Osteocyte (in vitro differentiated cells): ENCODE data around the gene SOX11. TPM values are rescaled to one million over a fixed set of nuclear protein-coding genes. Genes with fewer than 3 reads are reported as not detected.

Experiments used
- DNase-seq: peaks from one replicate; pipeline ENCODE4 v3.0.0; 2021; ENCODE audit warnings: mixed read lengths; ENCODE audit not compliant: unreplicated experiment; ENCODE audit errors: extremely low spot score
- H3K27ac Mint-ChIP-seq: one replicate; pipeline ENCODE4 v1.8.0; 2021; ENCODE audit warnings: mild to moderate bottlenecking, mixed read lengths; ENCODE audit not compliant: unreplicated experiment
- H3K27me3 Mint-ChIP-seq: one replicate; pipeline ENCODE4 v1.8.0; 2021; ENCODE audit warnings: mixed read lengths; ENCODE audit not compliant: unreplicated experiment
- H3K36me3 Mint-ChIP-seq: one replicate; pipeline ENCODE4 v1.8.0; 2021; ENCODE audit warnings: mixed read lengths; ENCODE audit not compliant: unreplicated experiment
- H3K4me1 Mint-ChIP-seq: one replicate; pipeline ENCODE4 v1.8.0; 2021; ENCODE audit warnings: mixed read lengths; ENCODE audit not compliant: unreplicated experiment
- H3K4me3 Mint-ChIP-seq: one replicate; pipeline ENCODE4 v1.8.0; 2021; ENCODE audit warnings: mild to moderate bottlenecking, moderate library complexity, mixed read lengths; ENCODE audit not compliant: unreplicated experiment
- H3K9me3 Mint-ChIP-seq: one replicate; pipeline ENCODE4 v1.8.0; 2021; ENCODE audit warnings: mixed read lengths; ENCODE audit not compliant: unreplicated experiment
- total RNA-seq: library from RNA; stranded (reverse); gene quantifications from 2 replicates; pipeline ENCODE4 v1.2.1, GENCODE V29; 2021
- TF ChIP-seq, protein P1 (sequence below): fragments of 200-600 bp; sonication (generic); IDR thresholded peaks from 2 replicates; pipeline ENCODE4 v1.5.0; 2021; ENCODE audit warnings: antibody characterized with exemption, mild to moderate bottlenecking, moderate library complexity

Gene SOX11
- total RNA-seq, 1 donor from 2014 or later, result 71.7 TPM

DNA sequence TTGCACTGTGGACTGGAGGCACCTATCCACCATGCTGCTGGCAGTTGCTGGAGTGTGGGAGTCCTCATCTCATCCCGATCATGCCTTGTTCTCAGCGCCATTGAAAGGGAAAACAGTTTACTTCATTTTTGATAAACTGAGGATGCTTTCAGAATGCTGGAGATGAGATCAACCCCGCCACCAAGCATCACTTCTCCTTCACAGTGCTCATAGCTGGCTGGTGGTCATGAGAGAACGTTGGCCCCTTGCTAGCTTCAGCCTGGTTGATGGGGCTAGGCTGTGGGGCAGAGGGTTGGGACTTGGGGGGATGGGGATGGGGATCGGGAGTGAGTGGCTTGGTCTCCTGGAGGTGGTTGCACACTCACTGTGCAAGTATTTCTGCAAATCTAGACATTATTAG, 30.1 kb downstream of the SOX11 start:
- DNase-seq, result no peak
- Mint-ChIP-seq H3K36me3 (no peaks in the 10 kb centered on the region), H3K4me3 (no peak overlapping the region), H3K4me1 (peaks cover 7% of the 10 kb centered on the region), H3K9me3 (no peaks in the 10 kb centered on the region), H3K27ac (no peak overlapping the region), H3K27me3 (no peaks in the 10 kb centered on the region)
- TF ChIP-seq, protein P1, sequence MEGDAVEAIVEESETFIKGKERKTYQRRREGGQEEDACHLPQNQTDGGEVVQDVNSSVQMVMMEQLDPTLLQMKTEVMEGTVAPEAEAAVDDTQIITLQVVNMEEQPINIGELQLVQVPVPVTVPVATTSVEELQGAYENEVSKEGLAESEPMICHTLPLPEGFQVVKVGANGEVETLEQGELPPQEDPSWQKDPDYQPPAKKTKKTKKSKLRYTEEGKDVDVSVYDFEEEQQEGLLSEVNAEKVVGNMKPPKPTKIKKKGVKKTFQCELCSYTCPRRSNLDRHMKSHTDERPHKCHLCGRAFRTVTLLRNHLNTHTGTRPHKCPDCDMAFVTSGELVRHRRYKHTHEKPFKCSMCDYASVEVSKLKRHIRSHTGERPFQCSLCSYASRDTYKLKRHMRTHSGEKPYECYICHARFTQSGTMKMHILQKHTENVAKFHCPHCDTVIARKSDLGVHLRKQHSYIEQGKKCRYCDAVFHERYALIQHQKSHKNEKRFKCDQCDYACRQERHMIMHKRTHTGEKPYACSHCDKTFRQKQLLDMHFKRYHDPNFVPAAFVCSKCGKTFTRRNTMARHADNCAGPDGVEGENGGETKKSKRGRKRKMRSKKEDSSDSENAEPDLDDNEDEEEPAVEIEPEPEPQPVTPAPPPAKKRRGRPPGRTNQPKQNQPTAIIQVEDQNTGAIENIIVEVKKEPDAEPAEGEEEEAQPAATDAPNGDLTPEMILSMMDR, result no peak

DNA sequence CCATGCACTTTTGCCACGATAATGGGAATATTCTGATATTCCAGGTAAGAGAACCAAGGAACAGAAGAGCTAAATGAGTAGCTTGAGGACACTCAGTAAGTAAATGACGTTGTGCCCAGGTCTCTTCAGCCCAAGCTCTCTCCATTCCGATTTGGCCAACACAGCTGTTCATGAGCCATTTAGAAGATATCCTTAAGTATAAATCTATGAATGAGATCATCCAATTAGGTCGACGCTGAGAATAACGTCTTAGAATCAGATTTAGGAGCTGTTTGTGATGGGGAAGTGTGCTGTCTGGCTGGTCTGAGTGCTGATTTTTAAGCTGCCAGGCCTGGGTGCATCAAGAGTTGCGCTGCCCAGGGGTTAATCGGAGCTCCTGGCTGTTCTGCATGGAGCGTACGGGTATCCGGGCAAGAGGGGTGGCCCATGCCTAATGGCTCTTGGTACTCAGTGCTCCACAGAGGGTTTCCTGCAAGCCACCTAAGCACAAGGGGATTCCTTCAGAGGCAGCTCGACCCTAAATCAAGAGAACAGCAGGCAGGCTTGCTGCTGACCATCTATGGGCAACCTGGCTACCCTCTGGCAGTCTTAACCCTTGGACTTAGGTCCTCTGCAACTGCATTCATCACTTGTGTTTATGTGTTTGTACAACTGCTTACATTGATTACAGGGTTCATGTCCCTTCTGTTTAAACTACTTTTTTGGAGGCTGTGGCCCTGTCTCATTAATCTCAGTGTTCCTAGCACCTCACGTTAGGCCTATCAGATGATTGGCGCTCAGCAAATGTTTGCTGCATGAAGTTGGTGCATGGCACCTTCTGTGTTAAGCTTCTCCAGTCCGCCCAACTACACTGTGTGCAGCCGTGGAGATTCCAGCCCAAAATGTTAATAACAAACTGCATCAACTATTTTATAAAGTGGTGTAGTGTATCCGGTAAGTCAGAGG, 31.9 kb downstream of the SOX11 start:
- H3K36me3 Mint-ChIP-seq, result no peaks in the 10 kb centered on the region
- peaks cover 7% of the 10 kb centered on the region for H3K4me1 Mint-ChIP-seq
- H3K27me3 Mint-ChIP-seq, result no peaks in the 10 kb centered on the region
- TF ChIP-seq, protein P1, result no peak
- H3K27ac Mint-ChIP-seq, result no peak overlapping the region
- H3K4me3 Mint-ChIP-seq, result no peak overlapping the region
- no peak for DNase-seq
- no peaks in the 10 kb centered on the region for H3K9me3 Mint-ChIP-seq

DNA sequence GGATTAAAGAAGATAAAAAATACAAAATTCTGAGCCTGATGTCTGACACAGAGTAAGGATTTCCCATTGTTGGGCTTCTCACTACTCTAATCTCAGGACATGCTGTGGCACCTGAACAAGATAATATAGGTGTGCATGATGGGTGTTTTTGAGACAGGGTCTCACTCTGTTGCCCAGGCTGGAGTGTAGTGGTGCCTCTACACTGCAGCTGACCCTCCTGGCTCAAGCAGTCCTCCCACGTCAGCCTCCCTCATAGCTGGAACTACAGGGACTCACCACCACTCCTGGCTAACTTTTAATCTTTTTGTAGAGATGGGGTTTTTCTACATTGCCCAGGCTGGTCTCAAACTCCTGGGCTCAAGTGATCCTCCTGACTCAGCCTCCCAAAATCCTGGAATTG, 32.9 kb downstream of the SOX11 start:
- Mint-ChIP-seq H3K27me3 (no peaks in the 10 kb centered on the region), H3K4me1 (peaks cover 6% of the 10 kb centered on the region), H3K27ac (no peak overlapping the region), H3K9me3 (no peaks in the 10 kb centered on the region), H3K36me3 (no peaks in the 10 kb centered on the region), H3K4me3 (no peak overlapping the region)
- TF ChIP-seq, protein P1, result no peak
- no peak for DNase-seq

DNA sequence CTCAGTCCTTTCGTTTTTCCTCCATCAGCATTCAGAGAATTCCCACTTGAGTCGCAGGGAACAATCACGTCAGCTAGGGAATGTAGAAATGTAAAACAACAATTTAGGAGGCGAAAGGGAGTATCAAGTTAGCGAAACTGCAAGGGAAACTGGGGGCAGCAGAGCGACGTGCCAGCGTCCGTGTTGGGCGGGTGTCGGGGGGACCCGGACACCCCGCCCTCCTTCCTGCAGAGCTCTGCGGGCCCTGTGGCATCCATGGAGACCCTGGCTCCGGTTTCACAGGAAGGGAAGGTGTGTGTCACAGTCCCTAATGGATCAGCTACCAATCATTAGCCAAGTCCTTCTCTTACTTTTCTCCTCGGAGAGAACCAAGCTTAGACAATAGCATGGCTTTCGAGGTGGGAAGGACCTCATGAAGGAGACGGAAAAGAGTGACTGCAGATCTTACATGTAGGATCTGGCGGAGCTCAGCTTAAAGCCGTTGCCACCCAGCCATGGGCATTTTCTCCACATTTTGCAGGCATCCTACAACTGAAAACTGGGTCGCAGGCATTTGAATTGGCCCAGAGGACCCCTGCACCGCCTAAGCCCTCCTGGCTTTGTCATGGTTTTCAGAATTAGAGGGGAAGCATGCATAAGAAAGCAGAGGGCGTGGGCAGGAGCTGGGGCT, 33.7 kb downstream of the SOX11 start:
- TF ChIP-seq, protein P1, result no peak
- Mint-ChIP-seq H3K36me3 (no peaks in the 10 kb centered on the region), H3K4me1 (no peaks in the 10 kb centered on the region), H3K27ac (no peak overlapping the region), H3K4me3 (peak overlapping the region; percentile 31), H3K9me3 (no peaks in the 10 kb centered on the region), H3K27me3 (no peaks in the 10 kb centered on the region)
- no peak for DNase-seq

DNA sequence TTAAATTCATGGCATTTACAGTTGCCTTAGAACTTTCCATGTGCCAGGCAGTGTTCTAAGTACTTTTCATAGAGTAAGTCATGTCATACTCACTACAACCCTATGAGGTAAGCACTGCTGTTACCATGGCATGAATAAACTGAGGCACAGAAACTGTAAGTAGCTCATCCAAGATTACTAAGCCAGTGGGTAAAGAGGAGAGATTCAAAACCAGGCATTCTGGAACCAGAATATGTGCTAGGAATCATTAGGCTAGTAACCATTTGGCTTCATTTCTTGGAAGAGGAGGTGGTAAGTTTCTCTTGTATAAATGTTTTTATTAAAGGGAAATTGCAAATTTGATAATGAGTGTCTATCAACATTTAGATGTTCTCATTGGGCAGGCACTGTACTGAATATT, 35.1 kb downstream of the SOX11 start:
- Mint-ChIP-seq H3K4me1 (no peaks in the 10 kb centered on the region), H3K27ac (no peak overlapping the region), H3K27me3 (no peaks in the 10 kb centered on the region), H3K4me3 (no peak overlapping the region), H3K9me3 (no peaks in the 10 kb centered on the region), H3K36me3 (no peaks in the 10 kb centered on the region)
- TF ChIP-seq, protein P1, result no peak
- DNase-seq, result no peak
